Skin of body (tissue), 2 donors: Measurements from ENCODE around the gene GZMM. TPM values are rescaled to one million over a fixed set of nuclear protein-coding genes. Genes with fewer than 3 reads are reported as not detected.

Experiments
- DNase-seq: peaks from one replicate; lab custom pipeline; 2025; lab: John Stamatoyannopoulos, UW
- total RNA-seq: library from RNA; depleted of rRNA; stranded (reverse); fragments of >200 nt; gene quantifications from one replicate; pipeline ENCODE4 v1.2.3, GENCODE V29; 2014

GZMM gene
- total RNA-seq, 1 donor from 2014 or later, result 0.30 TPM

GRCh38 chr19:594265-594870 is 50.5 kb downstream of the GZMM start:
- DNase-seq, result no peak

GRCh38 chr19:595326-596262 is 51.7 kb downstream of the GZMM start:
- DNase-seq, result no peak

GRCh38 chr19:596263-596655 is 52.4 kb downstream of the GZMM start:
- no peak for DNase-seq

DNA sequence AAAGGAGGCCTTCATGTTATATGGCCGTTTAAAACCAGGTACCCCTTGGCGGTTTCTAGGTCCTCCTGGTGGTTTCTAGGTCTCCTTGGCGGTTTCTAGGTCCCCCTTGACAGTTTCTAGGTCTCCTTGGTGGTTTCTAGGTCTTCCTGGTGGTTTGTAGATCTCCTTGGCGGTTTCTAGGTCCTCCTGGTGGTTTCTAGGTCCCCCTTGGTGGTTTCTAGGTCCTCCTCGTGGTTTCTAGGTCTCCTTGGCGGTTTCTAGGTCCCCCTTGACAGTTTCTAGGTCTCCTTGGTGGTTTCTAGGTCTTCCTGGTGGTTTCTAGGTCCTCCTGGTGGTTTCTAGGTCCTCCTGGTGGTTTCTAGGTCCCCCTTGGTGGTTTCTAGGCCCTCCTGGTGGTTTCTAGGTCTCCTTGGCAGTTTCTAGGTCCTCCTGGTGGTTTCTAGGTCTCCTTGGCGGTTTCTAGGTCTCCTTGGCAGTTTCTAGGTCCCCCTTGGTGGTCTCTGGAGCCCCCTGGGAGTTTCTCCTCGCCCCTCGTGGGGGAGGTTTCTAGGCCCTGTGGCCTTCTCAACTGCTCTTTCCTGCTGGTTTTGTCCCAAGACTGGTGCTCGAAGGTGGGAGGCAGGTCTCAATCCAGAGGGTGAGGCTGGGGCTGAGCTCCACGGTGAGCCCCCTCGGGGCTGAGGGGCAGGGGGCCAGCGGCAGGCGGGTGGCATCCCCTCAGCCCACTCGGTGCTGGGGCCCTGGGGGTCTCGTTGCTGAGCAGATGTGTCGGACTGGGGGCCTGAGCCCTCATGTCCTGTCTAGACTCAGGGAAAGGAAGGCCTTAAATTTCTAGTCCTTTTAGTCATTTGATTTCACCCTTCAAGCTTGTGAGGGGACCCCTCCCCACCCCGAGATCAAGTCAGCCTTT is 53.8 kb downstream of the GZMM start:
- DNase-seq, result no peak

Other genes starting within 250 kb of the GZMM start
- gene MIER2, start 199.3 kb upstream of the GZMM start, total RNA-seq, result 12.2 TPM
- 0.49 TPM for gene C2CD4C, start 134.9 kb upstream of the GZMM start, total RNA-seq
- 7.1 TPM for gene SHC2, start 83.0 kb upstream of the GZMM start, total RNA-seq
- gene MADCAM1, start 47.6 kb upstream of the GZMM start, total RNA-seq, result 0.99 TPM
- gene TPGS1, start 36.6 kb upstream of the GZMM start, total RNA-seq, result 10.6 TPM
- 44.1 TPM for gene CDC34, start 12.3 kb upstream of the GZMM start, total RNA-seq
- 157 TPM for gene BSG, start 28.5 kb downstream of the GZMM start, total RNA-seq
- 0.59 TPM for gene HCN2, start 45.8 kb downstream of the GZMM start, total RNA-seq
- gene POLRMT, start 89.5 kb downstream of the GZMM start, total RNA-seq, result 15.6 TPM
- gene FGF22, start 95.8 kb downstream of the GZMM start, total RNA-seq, result 1.4 TPM
- gene RNF126, start 119.2 kb downstream of the GZMM start, total RNA-seq, result 17.5 TPM
- 21.0 TPM for gene FSTL3, start 132.3 kb downstream of the GZMM start, total RNA-seq
- gene PRSS57, start 151.4 kb downstream of the GZMM start, total RNA-seq, result 0.69 TPM
- 25.4 TPM for gene PALM, start 164.9 kb downstream of the GZMM start, total RNA-seq
- 1.2 TPM for gene MISP, start 207.1 kb downstream of the GZMM start, total RNA-seq